BJ (cell line): ENCODE results near the gene CIAO2A. TPM values are rescaled to one million over a fixed set of nuclear protein-coding genes. Genes with fewer than 3 reads are reported as not detected.
"Not testable (repeated sequence)": the region's sequence is repeated elsewhere in the genome, so short reads cannot be mapped to it uniquely, and the experiment has no call there.

ENCODE experiments used
- CTCF ChIA-PET: fragments of 350-600 bp; formaldehyde crosslinking; extraction: SDS; loops from one replicate; lab custom pipeline; 2021; ENCODE audit warnings: antibody characterized with exemption, inconsistent platforms; lab: Yijun Ruan, JAX
- POLR2A ChIA-PET: fragments of 300-600 bp; sonication (Branson Sonifier 250); formaldehyde crosslinking; extraction: SDS; loops from one replicate; lab custom pipeline; 2021; ENCODE audit warnings: antibody characterized with exemption; lab: Charles Lee
- DNase-seq: peaks from one replicate; pipeline ENCODE4 v3.0.0-alpha.2; 2011; ENCODE audit warnings: low read depth
- H3K27me3 ChIP-seq: 2 replicates; pipeline ENCODE4 v1.6.0; 2011; ENCODE audit warnings: low read length; ENCODE audit not compliant: control insufficient read depth, insufficient read depth
- H3K36me3 ChIP-seq: 2 replicates; pipeline ENCODE4 v1.5.1; 2011; ENCODE audit warnings: low read length; ENCODE audit not compliant: control insufficient read depth, insufficient read depth
- H3K4me3 ChIP-seq: 2 replicates; pipeline ENCODE4 v1.5.1; 2011; ENCODE audit warnings: low read depth, mild to moderate bottlenecking, control low read depth, low read length
- CTCF ChIP-seq: IDR thresholded peaks from 2 replicates; pipeline ENCODE4 v1.5.1; 2011; ENCODE audit warnings: low read depth, mild to moderate bottlenecking, control low read depth, inconsistent platforms, low read length, moderate library complexity; ENCODE audit not compliant: insufficient read depth
- polyA plus RNA-seq: library from polyadenylated mRNA; depleted of rRNA; stranded (reverse); fragments of >200 nt; gene quantifications from 2 replicates; pipeline ENCODE4 v1.2.3, GENCODE V29; 2011

The CIAO2A gene
- polyA plus RNA-seq, 1 experiment, result 24.6 TPM

GRCh38 chr15:64067564-64068030, 26.0 kb downstream of the CIAO2A start:
- POLR2A ChIA-PET, result no interaction called here
- Histone ChIP-seq H3K4me3 (no peak overlapping the region), H3K36me3 (no peaks in the 10 kb centered on the region), H3K27me3 (no peaks in the 10 kb centered on the region)
- peak; percentile 78 for TF ChIP-seq CTCF
- CTCF ChIA-PET, result interaction anchor here (0.6 to 5.4 kb wide), 45 partner anchors 12 to 776 kb away, joined by 3 to 56 read pairs (median 4); partner anchors contain the start of genes CIAO2A and DAPK2
- DNase-seq, result no peak

GRCh38 chr15:64066451-64066850, 27.2 kb downstream of the CIAO2A start:
- no peak for DNase-seq
- H3K36me3 ChIP-seq, result no peaks in the 10 kb centered on the region
- no peak for TF ChIP-seq CTCF
- H3K27me3 ChIP-seq, result no peaks in the 10 kb centered on the region
- ChIA-PET POLR2A (no interaction called here), CTCF (interaction anchor here (0.7 to 5.4 kb wide), 9 partner anchors 10 to 455 kb away, joined by 3 to 56 read pairs (median 6); partner anchors contain the start of gene DAPK2)
- H3K4me3 ChIP-seq, result no peak overlapping the region

GRCh38 chr15:64060716-64061115, 32.9 kb downstream of the CIAO2A start:
- no peak overlapping the region for H3K4me3 ChIP-seq
- DNase-seq, result no peak
- CTCF ChIA-PET, result interaction anchor here (2.0 to 4.1 kb wide), 2 partner anchors 14 to 309 kb away, joined by 5 to 12 read pairs; partner anchors contain the start of gene DAPK2
- POLR2A ChIA-PET, result no interaction called here
- H3K36me3 ChIP-seq, result no peaks in the 10 kb centered on the region
- no peak for TF ChIP-seq CTCF
- no peaks in the 10 kb centered on the region for H3K27me3 ChIP-seq

GRCh38 chr15:64059104-64059503, 34.5 kb downstream of the CIAO2A start:
- H3K36me3 ChIP-seq, DNase-seq, POLR2A ChIA-PET, H3K27me3 ChIP-seq, H3K4me3 ChIP-seq, CTCF ChIA-PET: not testable (repeated sequence)

- ChIA-PET POLR2A (no interaction called here), CTCF (interaction anchor here (1.1 kb wide), 1 partner anchor 142 kb away, joined by 3 read pairs; no protein-coding TSS in a partner anchor)
- Histone ChIP-seq H3K27me3 (no peaks in the 10 kb centered on the region), H3K36me3 (no peaks in the 10 kb centered on the region), H3K4me3 (no peak overlapping the region)
- no peak for TF ChIP-seq CTCF
- no peak for DNase-seq
These were observed 35.4 kb downstream of the CIAO2A start for GRCh38 chr15:64058279-64058678.

- H3K27me3 ChIP-seq, H3K36me3 ChIP-seq, H3K4me3 ChIP-seq, DNase-seq, POLR2A ChIA-PET: not testable (repeated sequence)
- CTCF ChIA-PET, result interaction anchor here (1.2 to 2.1 kb wide), 2 partner anchors 14 to 301 kb away, joined by 3 to 9 read pairs; no protein-coding TSS in a partner anchor
These were observed 40.0 kb downstream of the CIAO2A start for GRCh38 chr15:64053674-64054073.
